ENCODE measurements around the gene IMPACT. TPM values are rescaled to one million over a fixed set of nuclear protein-coding genes. Genes with fewer than 3 reads are reported as not detected.

IMPACT gene
- total RNA-seq, 1 donor from 2014 or later = 32.3 TPM

DNA sequence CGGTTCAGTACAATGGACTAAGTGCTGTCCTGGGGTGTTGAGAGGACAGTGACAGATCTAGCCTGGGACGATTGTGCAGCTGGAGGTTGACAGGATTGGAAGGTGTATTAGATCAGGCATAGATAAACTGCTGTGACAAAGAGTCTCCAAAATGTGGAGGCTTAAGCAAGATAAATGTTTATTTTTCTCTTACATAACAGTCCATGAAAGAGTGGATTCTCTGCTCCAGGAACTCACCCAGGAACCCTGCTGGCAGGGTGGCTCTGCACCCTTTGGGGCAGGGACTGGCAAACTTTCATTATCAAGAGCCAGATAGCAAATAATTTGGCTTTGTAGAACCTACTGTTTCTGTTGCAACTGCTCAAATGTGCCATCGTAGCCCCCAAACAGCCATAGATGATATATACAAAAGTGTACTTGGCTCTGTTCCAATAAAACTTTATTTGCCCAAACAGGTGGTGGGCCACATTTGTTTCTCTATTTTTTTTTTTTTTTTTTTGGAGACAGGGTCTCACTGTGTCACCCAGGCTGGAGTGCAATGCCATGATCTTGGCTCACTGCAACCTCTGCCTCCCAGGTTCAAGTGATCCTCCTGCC, 43.6 kb downstream of the IMPACT start:
- TF ChIP-seq, protein P1, sequence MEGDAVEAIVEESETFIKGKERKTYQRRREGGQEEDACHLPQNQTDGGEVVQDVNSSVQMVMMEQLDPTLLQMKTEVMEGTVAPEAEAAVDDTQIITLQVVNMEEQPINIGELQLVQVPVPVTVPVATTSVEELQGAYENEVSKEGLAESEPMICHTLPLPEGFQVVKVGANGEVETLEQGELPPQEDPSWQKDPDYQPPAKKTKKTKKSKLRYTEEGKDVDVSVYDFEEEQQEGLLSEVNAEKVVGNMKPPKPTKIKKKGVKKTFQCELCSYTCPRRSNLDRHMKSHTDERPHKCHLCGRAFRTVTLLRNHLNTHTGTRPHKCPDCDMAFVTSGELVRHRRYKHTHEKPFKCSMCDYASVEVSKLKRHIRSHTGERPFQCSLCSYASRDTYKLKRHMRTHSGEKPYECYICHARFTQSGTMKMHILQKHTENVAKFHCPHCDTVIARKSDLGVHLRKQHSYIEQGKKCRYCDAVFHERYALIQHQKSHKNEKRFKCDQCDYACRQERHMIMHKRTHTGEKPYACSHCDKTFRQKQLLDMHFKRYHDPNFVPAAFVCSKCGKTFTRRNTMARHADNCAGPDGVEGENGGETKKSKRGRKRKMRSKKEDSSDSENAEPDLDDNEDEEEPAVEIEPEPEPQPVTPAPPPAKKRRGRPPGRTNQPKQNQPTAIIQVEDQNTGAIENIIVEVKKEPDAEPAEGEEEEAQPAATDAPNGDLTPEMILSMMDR (IDR thresholded peaks at IDR 0.05; ENCODE audit: insufficient read depth, low read depth, low read length) = no peak
- TF ChIP-seq EZH2 (IDR thresholded peaks at IDR 0.05; ENCODE audit: insufficient read depth, low read length) = no peak
- Histone ChIP-seq H3K27me3 (ENCODE audit: insufficient read depth, low read length) (no peaks in the 10 kb centered on the region), H3K4me2 (ENCODE audit: low read length) (no peak overlapping the region), H3K79me2 (ENCODE audit: insufficient read depth, low read length) (no peaks in the 10 kb centered on the region), H3K36me3 (ENCODE audit: insufficient read depth, low read length) (no peaks in the 10 kb centered on the region), H3K27ac (ENCODE audit: low read depth, low read length) (no peak overlapping the region), H3K9me3 (ENCODE audit: insufficient read depth, low read depth, low read length) (no peaks in the 10 kb centered on the region), H4K20me1 (ENCODE audit: insufficient read depth, low read length) (no peaks in the 10 kb centered on the region), H3K4me3 (ENCODE audit: insufficient read depth, low read depth, low read length) (no peak overlapping the region), H3K9ac (ENCODE audit: low read length) (no peak overlapping the region), H2AFZ (ENCODE audit: low read depth, low read length) (no peak overlapping the region), H3K4me1 (ENCODE audit: insufficient read depth, low read length) (no peaks in the 10 kb centered on the region)
- H3K36me3 Mint-ChIP-seq (ENCODE audit: low read depth, unreplicated experiment) = no peaks in the 10 kb centered on the region
- H3K9me3 Mint-ChIP-seq (ENCODE audit: unreplicated experiment) = no peaks in the 10 kb centered on the region
- no peak for FAIRE-seq
- H3K27ac Mint-ChIP-seq (ENCODE audit: unreplicated experiment) = no peak overlapping the region
- H3K27me3 Mint-ChIP-seq (ENCODE audit: low read depth, unreplicated experiment) = no peaks in the 10 kb centered on the region
- no peak overlapping the region for H3K4me3 Mint-ChIP-seq (ENCODE audit: unreplicated experiment)
- peaks cover 5% of the 10 kb centered on the region for H3K4me1 Mint-ChIP-seq (ENCODE audit: low read depth, unreplicated experiment)
- no peak for DNase-seq (ENCODE audit: low read depth)

DNA sequence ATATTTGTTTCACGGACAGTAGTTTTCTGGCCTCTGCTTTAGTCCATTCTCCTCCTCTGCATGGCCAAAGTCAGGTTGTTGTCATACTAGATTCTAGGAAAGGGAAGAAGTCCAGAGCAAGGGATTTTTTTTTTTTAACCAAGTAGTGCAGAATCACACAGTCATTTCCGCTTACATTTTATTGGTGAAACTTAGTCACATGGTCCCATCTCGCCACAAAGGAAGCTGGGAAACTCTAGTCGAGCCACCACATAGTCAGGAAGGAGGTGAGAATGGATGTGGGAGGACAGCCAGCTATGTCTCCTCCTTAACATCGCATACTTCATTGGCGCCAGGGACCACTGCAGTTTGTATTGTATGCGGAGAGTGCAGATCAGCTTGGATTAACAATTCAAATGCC, 44.3 kb downstream of the IMPACT start:
- Mint-ChIP-seq H3K27me3 (ENCODE audit: low read depth, unreplicated experiment) (no peaks in the 10 kb centered on the region), H3K36me3 (ENCODE audit: low read depth, unreplicated experiment) (no peaks in the 10 kb centered on the region), H3K4me3 (ENCODE audit: unreplicated experiment) (no peak overlapping the region), H3K27ac (ENCODE audit: unreplicated experiment) (no peak overlapping the region), H3K4me1 (ENCODE audit: low read depth, unreplicated experiment) (peaks cover 5% of the 10 kb centered on the region), H3K9me3 (ENCODE audit: unreplicated experiment) (no peaks in the 10 kb centered on the region)
- TF ChIP-seq, protein P1 (IDR thresholded peaks at IDR 0.05; ENCODE audit: insufficient read depth, low read depth, low read length) = no peak
- no peak for TF ChIP-seq EZH2 (IDR thresholded peaks at IDR 0.05; ENCODE audit: insufficient read depth, low read length)
- H2AFZ ChIP-seq (ENCODE audit: low read depth, low read length) = no peak overlapping the region
- H3K4me1 ChIP-seq (ENCODE audit: insufficient read depth, low read length) = no peaks in the 10 kb centered on the region
- DNase-seq (ENCODE audit: low read depth) = no peak
- H3K27ac ChIP-seq (ENCODE audit: low read depth, low read length) = no peak overlapping the region
- no peaks in the 10 kb centered on the region for H3K36me3 ChIP-seq (ENCODE audit: insufficient read depth, low read length)
- FAIRE-seq = no peak
- H3K9me3 ChIP-seq (ENCODE audit: insufficient read depth, low read depth, low read length) = no peaks in the 10 kb centered on the region
- no peaks in the 10 kb centered on the region for H3K27me3 ChIP-seq (ENCODE audit: insufficient read depth, low read length)
- H3K4me3 ChIP-seq (ENCODE audit: insufficient read depth, low read depth, low read length) = no peak overlapping the region
- H3K4me2 ChIP-seq (ENCODE audit: low read length) = no peak overlapping the region
- no peak overlapping the region for H3K9ac ChIP-seq (ENCODE audit: low read length)
- no peaks in the 10 kb centered on the region for H4K20me1 ChIP-seq (ENCODE audit: insufficient read depth, low read length)
- no peaks in the 10 kb centered on the region for H3K79me2 ChIP-seq (ENCODE audit: insufficient read depth, low read length)

DNA sequence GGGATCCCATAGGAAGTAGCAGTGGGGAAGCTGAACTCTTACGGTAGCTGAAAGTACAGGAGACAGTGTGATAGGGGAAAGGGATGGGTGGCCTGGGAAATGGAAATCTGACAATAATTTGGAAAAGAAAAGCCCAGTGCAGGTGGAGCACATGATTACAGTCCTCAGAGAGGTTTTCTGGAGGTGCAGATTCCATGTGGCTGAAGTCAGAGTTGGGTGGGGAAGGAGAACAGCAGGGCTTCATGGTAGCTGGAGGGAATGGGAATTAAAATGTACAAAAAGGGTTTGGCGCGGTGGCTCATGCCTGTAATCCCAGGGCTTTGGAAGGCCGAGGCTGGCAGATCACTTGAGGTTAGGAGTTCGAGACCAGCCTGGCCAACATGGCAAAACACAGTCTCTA, 46.1 kb downstream of the IMPACT start:
- Histone ChIP-seq H3K4me3 (ENCODE audit: insufficient read depth, low read depth, low read length) (no peak overlapping the region), H3K27ac (ENCODE audit: low read depth, low read length) (no peak overlapping the region), H3K27me3 (ENCODE audit: insufficient read depth, low read length) (no peaks in the 10 kb centered on the region), H3K9ac (ENCODE audit: low read length) (no peak overlapping the region), H3K79me2 (ENCODE audit: insufficient read depth, low read length) (no peaks in the 10 kb centered on the region), H3K4me2 (ENCODE audit: low read length) (no peak overlapping the region), H3K9me3 (ENCODE audit: insufficient read depth, low read depth, low read length) (no peaks in the 10 kb centered on the region), H3K36me3 (ENCODE audit: insufficient read depth, low read length) (no peaks in the 10 kb centered on the region), H2AFZ (ENCODE audit: low read depth, low read length) (no peak overlapping the region), H3K4me1 (ENCODE audit: insufficient read depth, low read length) (no peaks in the 10 kb centered on the region), H4K20me1 (ENCODE audit: insufficient read depth, low read length) (no peaks in the 10 kb centered on the region)
- Mint-ChIP-seq H3K36me3 (ENCODE audit: low read depth, unreplicated experiment) (peaks cover 3% of the 10 kb centered on the region), H3K27me3 (ENCODE audit: low read depth, unreplicated experiment) (peaks cover 2% of the 10 kb centered on the region), H3K4me3 (ENCODE audit: unreplicated experiment) (no peak overlapping the region), H3K4me1 (ENCODE audit: low read depth, unreplicated experiment) (peaks cover 5% of the 10 kb centered on the region), H3K27ac (ENCODE audit: unreplicated experiment) (no peak overlapping the region), H3K9me3 (ENCODE audit: unreplicated experiment) (no peaks in the 10 kb centered on the region)
- FAIRE-seq (no peak), DNase-seq (ENCODE audit: low read depth) (no peak)
- TF ChIP-seq EZH2 (IDR thresholded peaks at IDR 0.05; ENCODE audit: insufficient read depth, low read length) = no peak
- TF ChIP-seq, protein P1 (IDR thresholded peaks at IDR 0.05; ENCODE audit: insufficient read depth, low read depth, low read length) = no peak

Data from astrocyte (in vitro differentiated cells and primary cell).